GM19328 (cell line): ENCODE measurements around the gene LRBA.

Experiments
- ATAC-seq: cut with Tn5 transposase; IDR thresholded peaks from one replicate; pipeline ENCODE4 v1.9.1; 2021; ENCODE audit warnings: mild to moderate bottlenecking, moderate library complexity; ENCODE audit not compliant: unreplicated experiment

Gene LRBA

GRCh38 chr4:150890246-150890645 is 124.8 kb downstream of the LRBA start:
- no peak for ATAC-seq

DNA sequence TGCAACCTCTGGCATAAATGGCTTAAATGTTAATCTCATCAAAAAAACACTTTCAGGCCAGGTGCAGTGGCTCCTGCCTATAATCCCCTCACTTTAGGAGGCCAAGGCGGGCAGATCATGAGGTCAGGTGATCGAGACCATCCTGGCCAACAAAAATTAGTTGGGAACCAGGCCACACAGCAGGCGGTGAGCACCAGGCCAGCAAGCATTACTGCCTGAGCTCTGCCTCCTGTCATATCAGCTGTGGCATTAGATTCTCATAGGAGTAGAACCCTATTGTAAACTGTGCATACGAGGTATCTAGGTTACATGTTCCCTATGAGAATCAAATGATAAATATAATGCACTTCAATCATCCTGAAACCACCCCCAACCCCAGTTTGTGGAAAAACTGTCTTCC is 125.8 kb downstream of the LRBA start:
- no peak for ATAC-seq

DNA sequence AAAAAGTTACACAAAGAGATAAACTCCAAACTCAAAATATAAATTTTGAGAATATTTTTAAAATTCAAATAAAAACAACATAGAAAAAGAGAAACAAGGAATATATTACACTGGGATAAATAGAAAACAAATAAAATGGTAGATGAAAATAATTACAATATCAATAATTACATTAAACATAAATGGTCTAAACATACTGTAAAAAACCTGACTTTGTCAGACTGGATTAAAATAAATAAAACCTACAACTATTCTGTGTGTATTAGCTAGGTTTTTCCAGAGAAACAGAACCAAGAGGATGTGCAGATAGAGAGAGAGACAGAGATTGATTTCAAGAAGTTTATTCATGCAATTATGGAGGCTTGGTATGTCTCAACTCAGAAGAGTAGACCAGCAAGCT is 126.5 kb downstream of the LRBA start:
- no peak for ATAC-seq

DNA sequence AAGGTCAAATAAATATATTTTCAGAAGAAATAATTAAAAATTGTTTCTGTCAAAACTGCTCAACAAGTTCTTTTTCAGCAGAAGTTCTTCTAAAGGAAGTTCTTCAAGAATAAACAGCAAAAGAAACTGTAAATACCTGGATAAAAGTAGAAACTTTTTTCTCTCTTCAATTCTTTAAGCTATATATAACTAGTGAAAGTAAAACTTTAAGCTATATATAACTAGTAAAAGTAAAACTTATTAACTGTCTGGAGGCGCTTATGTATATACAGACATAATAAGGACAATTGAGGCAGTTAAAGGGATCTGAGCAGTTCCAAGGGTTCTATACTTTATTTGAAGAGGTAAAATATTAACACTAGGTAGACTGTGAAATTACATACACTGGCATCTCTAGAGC is 126.9 kb downstream of the LRBA start:
- ATAC-seq, result no peak

- no peak for ATAC-seq
These were observed 128.5 kb downstream of the LRBA start for GRCh38 chr4:150886597-150886996.

DNA sequence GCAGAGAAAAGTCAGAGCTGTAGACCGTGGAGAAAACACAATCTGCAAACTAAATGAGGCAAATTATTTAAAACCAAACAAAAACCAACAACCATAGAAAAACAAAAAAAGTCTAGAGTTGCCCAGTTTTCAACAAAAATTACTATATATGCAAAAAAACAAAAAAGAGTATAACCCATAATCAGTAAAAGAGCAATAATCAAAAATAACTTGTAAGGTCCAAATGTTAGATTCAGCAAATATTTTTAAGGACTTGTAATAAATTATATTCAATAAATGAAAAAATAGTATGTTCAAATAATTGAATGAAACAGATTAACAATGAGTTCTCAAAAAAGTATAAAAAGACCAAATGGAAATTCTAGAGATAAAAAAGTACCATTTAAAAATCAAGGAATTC is 130.5 kb downstream of the LRBA start:
- no peak for ATAC-seq

DNA sequence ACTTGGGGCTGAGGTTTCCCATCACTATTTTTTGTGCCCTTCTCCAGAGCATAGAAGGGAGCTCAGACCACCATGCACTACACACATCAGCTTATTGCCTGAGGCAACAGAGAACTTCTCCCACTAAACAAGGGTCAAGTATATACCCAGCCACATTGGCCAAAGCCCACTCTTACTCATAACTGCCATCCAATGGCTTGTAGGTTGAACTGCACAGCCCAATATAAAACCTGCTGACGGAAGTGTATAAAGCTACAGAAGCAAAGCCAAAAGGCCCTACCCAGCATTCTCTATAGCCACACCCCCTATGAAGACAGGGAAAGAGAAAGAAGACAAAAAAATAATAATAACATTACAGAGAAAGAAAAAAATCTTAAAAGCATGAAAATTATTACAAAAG is 139.7 kb downstream of the LRBA start:
- ATAC-seq, result no peak

GRCh38 chr4:150874338-150875226 is 140.5 kb downstream of the LRBA start:
- ATAC-seq, result no peak

GRCh38 chr4:150867148-150867547 is 147.9 kb downstream of the LRBA start:
- ATAC-seq, result no peak

DNA sequence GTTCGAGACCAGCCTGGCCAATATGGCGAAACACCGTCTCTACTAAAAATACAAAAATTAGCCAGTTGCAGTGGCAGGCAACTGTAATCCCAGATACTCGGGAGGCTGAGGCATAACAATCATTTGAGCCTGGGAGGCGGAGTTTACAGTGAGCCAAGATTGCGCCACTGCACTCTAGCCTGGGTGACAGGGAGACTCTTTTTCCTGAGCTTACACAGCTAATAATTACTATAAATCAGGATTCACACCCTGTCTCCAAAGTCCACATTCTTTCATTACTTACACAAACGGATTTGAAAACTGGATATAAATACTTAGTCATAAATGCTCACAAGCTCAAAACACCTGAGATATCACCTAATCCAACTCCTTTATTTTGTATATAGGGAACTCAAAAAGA is 151.6 kb downstream of the LRBA start:
- ATAC-seq, result no peak

GRCh38 chr4:150862829-150863228 is 152.3 kb downstream of the LRBA start:
- no peak for ATAC-seq

GRCh38 chr4:150859453-150859852 is 155.6 kb downstream of the LRBA start:
- ATAC-seq, result no peak

DNA sequence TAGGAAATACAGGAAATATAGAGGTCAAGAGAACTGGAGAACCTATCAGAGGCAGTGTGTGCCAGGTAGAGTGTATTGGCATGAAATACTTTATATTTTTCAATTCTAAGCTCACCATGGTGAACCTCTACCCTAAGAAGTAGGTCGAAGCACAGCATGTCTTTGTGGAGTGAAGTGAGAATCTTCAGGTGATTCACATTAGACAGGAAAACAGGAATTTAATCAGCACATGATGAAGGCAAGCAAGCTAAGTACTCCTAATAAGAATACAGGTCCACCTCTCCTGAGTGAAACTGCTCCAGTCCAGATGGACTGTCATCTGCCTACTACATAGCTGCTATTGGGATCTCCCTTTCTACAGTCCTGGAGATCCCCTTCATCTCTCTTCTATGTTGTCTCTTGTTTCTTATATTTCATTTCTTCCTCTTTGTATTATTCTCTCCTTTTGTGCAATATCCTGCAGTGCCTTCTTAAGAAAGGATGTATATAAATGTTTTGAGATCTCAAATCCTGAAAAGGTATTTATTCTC is 159.0 kb downstream of the LRBA start:
- ATAC-seq, result no peak

- ATAC-seq, result no peak
These were observed 160.5 kb downstream of the LRBA start for GRCh38 chr4:150854600-150854999.

DNA sequence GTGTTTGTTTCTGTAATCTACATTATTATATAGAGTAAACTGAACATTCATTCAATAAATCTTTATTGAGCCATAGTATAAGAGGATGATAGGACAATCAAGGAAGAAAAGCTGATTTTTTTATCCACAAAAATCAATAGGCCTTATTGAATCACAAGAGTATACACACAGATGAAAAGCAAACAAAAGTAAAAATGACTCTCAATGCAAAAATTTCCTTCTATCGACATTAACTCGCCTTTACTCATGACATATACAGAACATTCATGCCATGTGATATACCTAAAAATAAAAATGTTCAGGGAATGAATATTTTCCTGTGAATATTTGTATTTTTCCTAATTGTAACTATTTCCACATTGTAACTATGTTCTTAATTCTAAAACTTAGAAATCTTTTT is 161.2 kb downstream of the LRBA start:
- no peak for ATAC-seq

- ATAC-seq, result no peak
These were observed 162.9 kb downstream of the LRBA start for GRCh38 chr4:150852216-150852615.

GRCh38 chr4:150849016-150849415 is 166.1 kb downstream of the LRBA start:
- ATAC-seq, result no peak

GRCh38 chr4:150828159-150828558 is 186.9 kb downstream of the LRBA start:
- peak; percentile 93 for ATAC-seq

- ATAC-seq, result no peak
These were observed 187.9 kb downstream of the LRBA start for GRCh38 chr4:150827226-150827625.

DNA sequence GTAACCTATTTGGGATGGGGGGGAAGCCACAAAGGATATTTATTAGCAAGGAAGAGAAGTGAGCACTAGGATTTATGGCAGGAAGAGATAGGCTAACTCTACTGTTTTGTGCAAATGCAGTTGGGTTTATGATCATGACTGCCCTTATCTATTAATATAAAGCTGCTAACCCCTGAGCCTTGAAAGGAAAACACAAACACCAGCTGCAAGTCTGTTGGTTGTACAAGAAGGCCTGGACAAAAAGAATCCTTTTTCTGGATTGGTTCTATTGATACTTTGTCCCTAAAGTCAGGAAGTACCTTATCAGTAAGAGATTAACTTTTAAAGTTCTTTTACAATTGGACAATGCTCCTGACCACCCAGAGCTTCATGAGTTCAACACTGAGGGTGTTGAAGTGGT is 188.8 kb downstream of the LRBA start:
- no peak for ATAC-seq

- ATAC-seq, result no peak
These were observed 192.7 kb downstream of the LRBA start for GRCh38 chr4:150822407-150822806.

- no peak for ATAC-seq
These were observed 193.4 kb downstream of the LRBA start for GRCh38 chr4:150821641-150822040.

DNA sequence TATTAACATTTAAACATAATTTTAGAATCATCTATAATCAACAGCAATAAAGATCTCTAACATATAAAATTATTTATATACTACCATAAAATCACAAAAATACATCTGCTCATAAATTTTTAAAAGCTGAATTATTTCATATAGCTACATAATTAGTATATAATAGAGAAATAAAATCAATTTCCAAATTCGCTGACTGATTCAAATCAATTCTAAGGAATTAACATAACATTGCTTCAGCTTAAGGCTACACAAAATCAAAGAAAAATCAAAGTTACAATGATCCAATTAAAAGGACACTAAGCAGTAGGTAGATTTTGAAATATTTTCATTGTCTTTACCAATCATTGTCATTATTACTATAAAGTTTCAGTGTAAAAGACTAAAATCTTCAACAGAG is 194.7 kb downstream of the LRBA start:
- no peak for ATAC-seq
